ENCODE data around the gene SOWAHB.

Gene SOWAHB

DNA sequence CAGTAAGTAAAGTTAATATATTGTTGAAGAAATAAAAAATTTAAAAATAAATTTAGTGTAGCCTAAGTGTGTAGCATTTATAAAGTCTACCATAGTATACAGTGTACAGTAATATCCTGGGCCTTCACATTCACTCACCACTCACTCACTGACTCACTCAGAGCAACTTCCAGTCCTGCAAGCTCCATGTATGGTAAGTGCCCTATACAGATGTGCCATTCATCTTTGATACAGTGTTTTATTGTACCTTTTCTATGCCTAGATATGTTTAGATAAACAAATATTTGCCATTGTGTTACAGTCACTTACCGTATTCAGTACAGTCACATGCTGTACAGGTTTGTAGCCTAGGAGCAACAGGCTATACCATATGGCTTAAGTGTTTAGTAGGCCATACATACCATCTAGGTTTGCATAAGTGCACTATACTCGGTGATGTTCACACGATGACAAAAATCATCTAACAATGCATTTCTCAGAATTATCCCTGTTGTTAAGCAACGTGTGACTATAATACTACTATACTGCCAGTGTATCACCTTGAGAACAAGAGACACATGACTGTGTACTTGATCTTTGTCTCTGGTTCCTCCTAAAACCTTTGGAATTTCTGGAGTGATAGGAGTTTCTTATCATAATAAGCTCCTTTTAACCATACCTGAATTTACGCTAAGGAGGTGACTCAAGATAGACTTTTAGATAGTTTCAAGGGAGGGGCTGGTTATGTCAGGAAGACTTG is 25.8 kb upstream of the SOWAHB start:
- H3K9me3 ChIP-seq (ENCODE audit: control insufficient read depth, insufficient read depth, low read depth, low read length), result no peaks in the 10 kb centered on the region
- no peak for TF ChIP-seq OVOL3 (tag by site-specific recombination; IDR thresholded peaks at IDR 0.05)
- TF ChIP-seq ZSCAN16 (tag by site-specific recombination; IDR thresholded peaks at IDR 0.05), result no peak
- TF ChIP-seq SCRT2 (tag by site-specific recombination; IDR thresholded peaks at IDR 0.05), result 0 out of 2 replicates have a peak, but pooled peaks have one; percentile 20
- no peaks in the 10 kb centered on the region for H3K4me1 ChIP-seq (ENCODE audit: control insufficient read depth, insufficient read depth, low read length)
- ChIA-PET CTCF (no interaction called here), POLR2A (no interaction called here)
- H3K36me3 ChIP-seq (ENCODE audit: control insufficient read depth in 2 of 2, insufficient read depth in 1 of 2, low read length in 2 of 2), result no peaks in the 10 kb centered on the region
- H3K27ac ChIP-seq (ENCODE audit: extremely low read depth, low read depth, low read length), result no peak overlapping the region
- no peak overlapping the region for H3K4me3 ChIP-seq (ENCODE audit: low read depth, low read length)

DNA sequence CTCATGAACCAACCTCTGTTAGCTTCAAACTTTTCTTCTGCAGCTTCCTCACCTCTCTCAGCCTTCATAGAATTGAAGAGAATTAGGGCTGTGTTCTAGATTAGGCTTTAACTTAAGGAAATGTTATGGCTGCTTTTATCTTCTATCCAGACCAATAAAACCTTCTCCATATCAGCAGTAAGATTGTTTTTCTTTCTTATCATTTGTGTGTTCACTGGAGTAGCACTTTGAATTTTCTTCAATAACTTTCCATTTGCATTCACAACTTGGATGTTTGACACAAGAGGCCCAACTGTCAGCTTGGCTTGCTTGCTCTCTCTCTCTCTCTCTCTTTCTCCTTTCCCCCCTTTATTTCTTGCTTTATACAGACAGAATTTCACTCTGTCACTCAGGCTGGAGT is 22.8 kb upstream of the SOWAHB start:
- no peaks in the 10 kb centered on the region for H3K36me3 ChIP-seq (ENCODE audit: control insufficient read depth in 2 of 2, insufficient read depth in 1 of 2, low read length in 2 of 2)
- TF ChIP-seq ZNF121 (tag by site-specific recombination; IDR thresholded peaks at IDR 0.05), result no peak
- TF ChIP-seq, protein P1, sequence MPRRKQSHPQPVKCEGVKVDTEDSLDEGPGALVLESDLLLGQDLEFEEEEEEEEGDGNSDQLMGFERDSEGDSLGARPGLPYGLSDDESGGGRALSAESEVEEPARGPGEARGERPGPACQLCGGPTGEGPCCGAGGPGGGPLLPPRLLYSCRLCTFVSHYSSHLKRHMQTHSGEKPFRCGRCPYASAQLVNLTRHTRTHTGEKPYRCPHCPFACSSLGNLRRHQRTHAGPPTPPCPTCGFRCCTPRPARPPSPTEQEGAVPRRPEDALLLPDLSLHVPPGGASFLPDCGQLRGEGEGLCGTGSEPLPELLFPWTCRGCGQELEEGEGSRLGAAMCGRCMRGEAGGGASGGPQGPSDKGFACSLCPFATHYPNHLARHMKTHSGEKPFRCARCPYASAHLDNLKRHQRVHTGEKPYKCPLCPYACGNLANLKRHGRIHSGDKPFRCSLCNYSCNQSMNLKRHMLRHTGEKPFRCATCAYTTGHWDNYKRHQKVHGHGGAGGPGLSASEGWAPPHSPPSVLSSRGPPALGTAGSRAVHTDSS (tag by site-specific recombination; IDR thresholded peaks at IDR 0.05), result no peak
- TF ChIP-seq ZNF843 (tag by site-specific recombination; IDR thresholded peaks at IDR 0.05), result no peak
- TF ChIP-seq YY1 (tag by site-specific recombination; IDR thresholded peaks at IDR 0.05), result no peak
- no peak for TF ChIP-seq ZBTB20 (tag by site-specific recombination; IDR thresholded peaks at IDR 0.05)
- no peak for TF ChIP-seq IKZF3 (tag by site-specific recombination; IDR thresholded peaks at IDR 0.05)
- no peak for TF ChIP-seq ZNF223 (tag by site-specific recombination; IDR thresholded peaks at IDR 0.05)
- no peak for TF ChIP-seq HOXA7 (CRISPR knock-in tag; IDR thresholded peaks at IDR 0.05; ENCODE audit: borderline replicate concordance)
- TF ChIP-seq ZNF2 (tag by site-specific recombination; IDR thresholded peaks at IDR 0.05), result no peak
- no peak for TF ChIP-seq ZNF837 (tag by site-specific recombination; IDR thresholded peaks at IDR 0.05)
- no peak for TF ChIP-seq ZNF433 (tag by site-specific recombination; IDR thresholded peaks at IDR 0.05; ENCODE audit: low read depth)
- no peak for TF ChIP-seq REPIN1 (tag by site-specific recombination; IDR thresholded peaks at IDR 0.05; ENCODE audit: low read depth)
- H3K4me3 ChIP-seq (ENCODE audit: low read depth, low read length), result no peak overlapping the region
- H3K9me3 ChIP-seq (ENCODE audit: control insufficient read depth, insufficient read depth, low read depth, low read length), result no peaks in the 10 kb centered on the region
- POLR2A ChIA-PET, result no interaction called here
- H3K27ac ChIP-seq (ENCODE audit: extremely low read depth, low read depth, low read length), result no peak overlapping the region
- CTCF ChIA-PET, result no interaction called here
- H3K4me1 ChIP-seq (ENCODE audit: control insufficient read depth, insufficient read depth, low read length), result no peaks in the 10 kb centered on the region

DNA sequence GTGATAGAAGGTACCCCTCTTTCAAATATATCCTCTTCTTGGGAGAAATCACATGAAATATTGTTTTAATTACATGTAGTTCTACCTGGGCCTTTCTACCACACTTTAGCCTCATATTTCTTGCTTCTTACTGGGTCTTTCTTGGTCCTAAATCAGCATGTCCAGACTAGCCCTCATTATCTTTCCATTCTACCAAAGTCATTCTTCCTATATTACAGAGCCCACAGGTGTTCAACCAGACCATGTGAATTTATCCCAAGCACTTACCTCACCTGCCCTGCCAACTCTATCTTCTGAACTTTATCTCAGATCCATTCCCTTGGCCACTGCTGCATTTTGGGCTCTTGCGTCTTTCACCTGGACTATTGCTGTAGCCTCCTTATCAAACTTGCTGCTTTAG is 11.8 kb upstream of the SOWAHB start:
- no peak overlapping the region for H3K27ac ChIP-seq (ENCODE audit: extremely low read depth, low read depth, low read length)
- no peak overlapping the region for H3K4me3 ChIP-seq (ENCODE audit: low read depth, low read length)
- H3K9me3 ChIP-seq (ENCODE audit: control insufficient read depth, insufficient read depth, low read depth, low read length), result no peaks in the 10 kb centered on the region
- TF ChIP-seq ZNF558 (tag by site-specific recombination; IDR thresholded peaks at IDR 0.05) (no peak), ZNF426 (tag by site-specific recombination; IDR thresholded peaks at IDR 0.05) (no peak), ZNF274 (IDR thresholded peaks at IDR 0.05; ENCODE audit: low read length) (no peak), ZNF274 (tag by site-specific recombination; IDR thresholded peaks at IDR 0.05; ENCODE audit: borderline replicate concordance) (no peak), ZNF174 (tag by site-specific recombination; IDR thresholded peaks at IDR 0.05) (no peak), ZNF76 (tag by site-specific recombination; IDR thresholded peaks at IDR 0.05; ENCODE audit: borderline replicate concordance, low read depth) (no peak)
- TF ChIP-seq, protein P2, sequence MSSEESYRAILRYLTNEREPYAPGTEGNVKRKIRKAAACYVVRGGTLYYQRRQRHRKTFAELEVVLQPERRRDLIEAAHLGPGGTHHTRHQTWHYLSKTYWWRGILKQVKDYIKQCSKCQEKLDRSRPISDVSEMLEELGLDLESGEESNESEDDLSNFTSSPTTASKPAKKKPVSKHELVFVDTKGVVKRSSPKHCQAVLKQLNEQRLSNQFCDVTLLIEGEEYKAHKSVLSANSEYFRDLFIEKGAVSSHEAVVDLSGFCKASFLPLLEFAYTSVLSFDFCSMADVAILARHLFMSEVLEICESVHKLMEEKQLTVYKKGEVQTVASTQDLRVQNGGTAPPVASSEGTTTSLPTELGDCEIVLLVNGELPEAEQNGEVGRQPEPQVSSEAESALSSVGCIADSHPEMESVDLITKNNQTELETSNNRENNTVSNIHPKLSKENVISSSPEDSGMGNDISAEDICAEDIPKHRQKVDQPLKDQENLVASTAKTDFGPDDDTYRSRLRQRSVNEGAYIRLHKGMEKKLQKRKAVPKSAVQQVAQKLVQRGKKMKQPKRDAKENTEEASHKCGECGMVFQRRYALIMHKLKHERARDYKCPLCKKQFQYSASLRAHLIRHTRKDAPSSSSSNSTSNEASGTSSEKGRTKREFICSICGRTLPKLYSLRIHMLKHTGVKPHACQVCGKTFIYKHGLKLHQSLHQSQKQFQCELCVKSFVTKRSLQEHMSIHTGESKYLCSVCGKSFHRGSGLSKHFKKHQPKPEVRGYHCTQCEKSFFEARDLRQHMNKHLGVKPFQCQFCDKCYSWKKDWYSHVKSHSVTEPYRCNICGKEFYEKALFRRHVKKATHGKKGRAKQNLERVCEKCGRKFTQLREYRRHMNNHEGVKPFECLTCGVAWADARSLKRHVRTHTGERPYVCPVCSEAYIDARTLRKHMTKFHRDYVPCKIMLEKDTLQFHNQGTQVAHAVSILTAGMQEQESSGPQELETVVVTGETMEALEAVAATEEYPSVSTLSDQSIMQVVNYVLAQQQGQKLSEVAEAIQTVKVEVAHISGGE (tag by site-specific recombination; conservative IDR thresholded peaks at IDR 0.05; ENCODE audit: low read depth), result no peak
- no peaks in the 10 kb centered on the region for H3K4me1 ChIP-seq (ENCODE audit: control insufficient read depth, insufficient read depth, low read length)
- POLR2A ChIA-PET, result no interaction called here
- CTCF ChIA-PET, result no interaction called here
- no peaks in the 10 kb centered on the region for H3K36me3 ChIP-seq (ENCODE audit: control insufficient read depth in 2 of 2, insufficient read depth in 1 of 2, low read length in 2 of 2)

All from HEK293 (cell line).